Right lobe of liver (tissue), 6 donors: Measurements from ENCODE around the gene MSH4. TPM values are rescaled to one million over a fixed set of nuclear protein-coding genes. Genes with fewer than 3 reads are reported as not detected.

ENCODE experiments used
- ATAC-seq, 4 donors: fragments of 200-7000 bp; cut with Tn5 transposase; one replicate each; pipeline ENCODE4 v1.9.1; 2020; ENCODE audit warnings: mild to moderate bottlenecking in 4 of 4, moderate library complexity in 4 of 4
- DNase-seq, 3 donors: peaks; one replicate each; pipeline ENCODE4 v3.0.0-alpha.2; 2020
- H3K27ac ChIP-seq, 3 donors: fragments of 200-600 bp; one replicate each; pipeline ENCODE4 v1.8.0; 2022
- H3K27me3 ChIP-seq, 2 donors: fragments of 200-600 bp; one replicate each; pipeline ENCODE4 v1.8.0; 2022
- H3K36me3 ChIP-seq, 4 donors: fragments of 200-600 bp; sonication (generic) in 1 of 4; one replicate each; pipeline versions ENCODE4 v1.5.1 to v1.8.0; 2017 to 2022; ENCODE audit warnings: control low read depth in 1 of 4
- H3K4me1 ChIP-seq, 4 donors: fragments of 200-600 bp; sonication (generic) in 1 of 4; one replicate each; pipeline versions ENCODE4 v1.5.1 to v1.8.0; 2017 to 2022; ENCODE audit warnings: control low read depth in 1 of 4
- H3K4me3 ChIP-seq, 3 donors: fragments of 200-600 bp; one replicate each; pipeline ENCODE4 v1.8.0; 2022
- H3K9me3 ChIP-seq, 4 donors: fragments of 200-600 bp; sonication (generic) in 1 of 4; one replicate each; pipeline versions ENCODE4 v1.5.1 to v1.8.0; 2017 to 2022; ENCODE audit warnings: control low read depth in 1 of 4
- POLR2A ChIP-seq: fragments of 450-650 bp; IDR thresholded peaks from one replicate; pipeline ENCODE4 v1.6.1; 2017; ENCODE audit warnings: antibody characterized with exemption, mild to moderate bottlenecking
- WGBS: methylation state at CpG from one replicate; pipeline ENCODE4 v1.1.6; 2018; ENCODE audit warnings: low coverage, low lambda C conversion rate; ENCODE audit not compliant: insufficient coverage; ENCODE audit errors: missing lambda C conversion rate; 5-methylcytosine and 5-hydroxymethylcytosine counted together
- intact Hi-C, 2 donors: fragments of 100-400 bp; cut with DNase I; formaldehyde crosslinking; loops; one replicate each; pipeline versions ENCODE4 v1.11.2 to v1.14.1; 2022
- total RNA-seq, 6 experiments: library from RNA; depleted of rRNA in 2 of 6; stranded (reverse); fragments of >200 nt in 2 of 6; fragmentation: NEBNext Ultra II Directional in 3 of 6; extraction: Animal tissue kit (Norgen Biotek cat#: 25700) in 3 of 6; gene quantifications; one replicate each; pipeline versions ENCODE4 v1.1.0 to v1.2.4, GENCODE V29; 2016 to 2023
- TF ChIP-seq, protein P1 (sequence below), 4 donors: fragments of 200-600 bp in 3 of 4; fragments of 450-650 bp in 1 of 4; IDR thresholded peaks; one replicate each; pipeline versions ENCODE4 v1.5.1 to v1.8.0; 2016 to 2022; ENCODE audit warnings: antibody characterized with exemption in 4 of 4, mild to moderate bottlenecking in 2 of 4
- donor health status: DM: no; HTN: yes; CAD: no.
- donor health status: DM: no; HTN: no; CAD: no.
- donor health status: DM: no; HTN: no; CAD: no.
- donor health status: DM: no; HTN: yes; CAD: no.
- donor health status: DM: no; HTN: yes; CAD: no.

MSH4 gene
- total RNA-seq, 6 experiments from 2014 or later = 0.05 to 0.09 (median 0.08) TPM; not detected in 2

DNA sequence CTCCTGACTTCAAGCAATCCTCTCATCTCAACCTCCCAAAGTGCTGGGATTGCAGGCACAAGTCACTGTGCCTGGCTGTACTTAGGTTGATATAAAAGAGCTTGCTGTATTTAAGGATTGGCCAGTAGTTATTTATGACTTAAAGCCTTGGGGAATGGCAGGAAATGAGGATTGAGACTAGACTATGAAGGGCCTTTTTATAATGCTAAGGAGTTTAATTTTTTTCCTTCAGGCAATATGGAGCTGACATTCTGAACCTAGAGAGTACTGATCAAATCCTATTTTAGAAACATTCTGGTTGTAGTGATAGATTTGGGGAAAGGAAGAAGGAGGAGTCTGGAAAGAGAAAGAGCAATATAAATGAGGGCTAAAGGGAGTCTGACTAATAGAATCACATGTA, 44.7 kb downstream of the MSH4 start:
- no peaks in the 10 kb centered on the region for H3K4me1 ChIP-seq
- no peaks in the 10 kb centered on the region for H3K9me3 ChIP-seq
- ATAC-seq = no peak
- H3K27ac ChIP-seq = no peak overlapping the region
- intact Hi-C loops = no loop called here
- no peak for DNase-seq
- no peak overlapping the region for H3K4me3 ChIP-seq
- no peaks in the 10 kb centered on the region for H3K36me3 ChIP-seq
- no peaks in the 10 kb centered on the region for H3K27me3 ChIP-seq
- TF ChIP-seq, protein P1, sequence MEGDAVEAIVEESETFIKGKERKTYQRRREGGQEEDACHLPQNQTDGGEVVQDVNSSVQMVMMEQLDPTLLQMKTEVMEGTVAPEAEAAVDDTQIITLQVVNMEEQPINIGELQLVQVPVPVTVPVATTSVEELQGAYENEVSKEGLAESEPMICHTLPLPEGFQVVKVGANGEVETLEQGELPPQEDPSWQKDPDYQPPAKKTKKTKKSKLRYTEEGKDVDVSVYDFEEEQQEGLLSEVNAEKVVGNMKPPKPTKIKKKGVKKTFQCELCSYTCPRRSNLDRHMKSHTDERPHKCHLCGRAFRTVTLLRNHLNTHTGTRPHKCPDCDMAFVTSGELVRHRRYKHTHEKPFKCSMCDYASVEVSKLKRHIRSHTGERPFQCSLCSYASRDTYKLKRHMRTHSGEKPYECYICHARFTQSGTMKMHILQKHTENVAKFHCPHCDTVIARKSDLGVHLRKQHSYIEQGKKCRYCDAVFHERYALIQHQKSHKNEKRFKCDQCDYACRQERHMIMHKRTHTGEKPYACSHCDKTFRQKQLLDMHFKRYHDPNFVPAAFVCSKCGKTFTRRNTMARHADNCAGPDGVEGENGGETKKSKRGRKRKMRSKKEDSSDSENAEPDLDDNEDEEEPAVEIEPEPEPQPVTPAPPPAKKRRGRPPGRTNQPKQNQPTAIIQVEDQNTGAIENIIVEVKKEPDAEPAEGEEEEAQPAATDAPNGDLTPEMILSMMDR (IDR thresholded peaks at IDR 0.05) = no peak
- no peak for TF ChIP-seq POLR2A

DNA sequence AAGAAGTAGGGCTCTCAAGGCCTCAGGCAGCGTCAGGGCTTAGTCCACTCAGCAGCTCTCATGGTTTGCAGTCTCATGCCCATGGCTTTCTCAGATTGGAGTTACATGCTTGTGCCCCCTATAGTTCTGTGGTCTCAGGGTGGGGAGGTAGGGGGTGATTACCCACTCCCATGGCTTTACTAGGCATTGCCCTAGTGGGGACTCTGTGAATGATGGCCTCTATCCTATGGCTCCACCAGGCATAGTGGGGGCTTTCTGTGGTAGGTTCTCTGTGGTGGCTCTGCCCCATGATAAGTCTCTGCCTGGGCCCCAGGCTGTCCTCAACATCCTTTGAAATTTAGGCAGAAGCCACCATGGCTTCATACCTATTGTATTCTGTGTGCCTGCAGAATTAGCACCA, 48.9 kb downstream of the MSH4 start:
- no peaks in the 10 kb centered on the region for H3K27me3 ChIP-seq
- no peak overlapping the region for H3K27ac ChIP-seq
- WGBS = no CpG with 5 or more reads among the region's 1 CpG
- intact Hi-C loops = no loop called here
- DNase-seq = no peak
- ATAC-seq = no peak
- no peaks in the 10 kb centered on the region for H3K4me1 ChIP-seq
- no peak overlapping the region for H3K4me3 ChIP-seq
- no peak for TF ChIP-seq POLR2A
- TF ChIP-seq, protein P1 (IDR thresholded peaks at IDR 0.05) = no peak
- no peaks in the 10 kb centered on the region for H3K9me3 ChIP-seq
- no peaks in the 10 kb centered on the region for H3K36me3 ChIP-seq

DNA sequence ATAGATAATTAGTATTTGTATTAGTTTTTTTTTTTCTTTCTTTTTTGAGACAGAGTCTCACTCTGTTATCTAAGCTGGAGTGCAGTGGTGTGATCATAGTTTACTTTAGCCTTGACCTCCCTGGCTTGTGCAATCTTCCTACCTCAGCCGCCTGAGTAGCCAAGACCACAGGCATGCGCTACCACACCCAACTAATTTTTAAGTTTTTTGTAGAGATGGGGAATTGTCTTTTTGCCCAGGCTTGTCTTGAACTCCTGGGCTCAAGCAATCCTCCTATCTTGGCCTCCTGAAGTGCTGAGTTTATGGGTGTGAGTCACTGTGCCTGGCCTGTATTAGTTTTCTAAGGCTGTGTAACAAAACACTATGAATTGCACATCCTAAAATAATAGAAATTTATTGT, 58.3 kb downstream of the MSH4 start:
- H3K36me3 ChIP-seq = no peaks in the 10 kb centered on the region
- TF ChIP-seq, protein P1 (IDR thresholded peaks at IDR 0.05) = no peak
- TF ChIP-seq POLR2A = no peak
- H3K9me3 ChIP-seq = no peaks in the 10 kb centered on the region
- no peaks in the 10 kb centered on the region for H3K27me3 ChIP-seq
- WGBS = 40% methylated on average over 2 of the region's 2 CpGs
- peak in 2 of 3 donors; percentile 27 to 50 for DNase-seq
- ATAC-seq = peak; percentile 86 to 99 (median 96)
- H3K4me3 ChIP-seq = no peak overlapping the region
- H3K4me1 ChIP-seq = no peaks in the 10 kb centered on the region
- intact Hi-C loops = no loop called here
- no peak overlapping the region for H3K27ac ChIP-seq

DNA sequence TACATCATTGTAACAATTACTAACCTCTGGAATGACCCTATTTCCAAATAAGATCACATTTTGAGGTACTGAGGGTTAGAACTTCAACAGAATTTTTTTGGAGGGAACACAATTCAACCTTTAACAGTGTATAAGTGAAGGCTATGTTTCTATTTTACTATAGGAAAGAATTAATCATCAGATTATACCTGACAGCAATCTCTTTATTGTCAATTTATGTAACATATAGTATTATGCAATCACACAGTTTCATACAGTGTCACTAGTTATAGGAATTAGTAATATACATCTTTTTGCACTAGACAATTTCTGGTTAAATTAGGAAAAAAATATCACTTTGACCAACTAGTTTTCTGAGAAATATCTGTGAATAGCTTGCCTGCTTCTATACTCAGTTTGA, 59.1 kb downstream of the MSH4 start:
- intact Hi-C loops = no loop called here
- H3K36me3 ChIP-seq = no peaks in the 10 kb centered on the region
- ATAC-seq = no peak
- DNase-seq = no peak
- no peak for TF ChIP-seq POLR2A
- TF ChIP-seq, protein P1 (IDR thresholded peaks at IDR 0.05) = no peak
- no peaks in the 10 kb centered on the region for H3K27me3 ChIP-seq
- H3K4me3 ChIP-seq = no peak overlapping the region
- H3K9me3 ChIP-seq = no peaks in the 10 kb centered on the region
- no peaks in the 10 kb centered on the region for H3K4me1 ChIP-seq
- no peak overlapping the region for H3K27ac ChIP-seq

DNA sequence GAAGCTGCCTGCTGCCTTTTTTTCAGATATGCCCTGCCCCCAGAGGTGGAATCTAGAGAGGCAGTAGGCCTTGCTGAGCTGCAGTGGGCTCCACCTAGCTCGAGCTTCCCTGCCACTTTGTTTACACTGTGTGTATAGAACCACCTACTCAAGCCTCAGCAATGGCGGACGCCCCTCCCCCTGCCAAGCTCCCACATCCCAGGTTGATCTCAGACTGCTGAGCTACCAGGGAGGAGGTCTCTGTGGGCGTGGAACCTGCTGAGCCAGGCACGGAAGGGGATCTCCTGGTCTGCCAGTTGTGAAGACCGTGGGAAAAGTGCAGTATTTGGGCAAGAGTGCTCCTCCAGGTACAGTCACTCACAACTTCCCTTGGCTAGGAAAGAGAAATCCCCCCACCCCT, 65.1 kb downstream of the MSH4 start:
- H3K27me3 ChIP-seq = no peaks in the 10 kb centered on the region
- no peak overlapping the region for H3K27ac ChIP-seq
- no peaks in the 10 kb centered on the region for H3K4me1 ChIP-seq
- no peak overlapping the region for H3K4me3 ChIP-seq
- H3K9me3 ChIP-seq = no peaks in the 10 kb centered on the region
- intact Hi-C loops = no loop called here
- TF ChIP-seq, protein P1 (IDR thresholded peaks at IDR 0.05) = no peak
- no peak for TF ChIP-seq POLR2A
- WGBS = 28% methylated on average over 2 of the region's 6 CpGs
- no peaks in the 10 kb centered on the region for H3K36me3 ChIP-seq
- ATAC-seq (no peak), DNase-seq (no peak)
